ENCODE data around the gene PPP1R1B. TPM values are rescaled to one million over a fixed set of nuclear protein-coding genes. Genes with fewer than 3 reads are reported as not detected.

The PPP1R1B gene
- total and polyA plus RNA-seq, 9 of the 15 experiments (the other 6 are each of a cell fraction or from before 2014, with no cell fraction given), result 0.07 to 0.18 (median 0.10) TPM; not detected in 4

GRCh38 chr17:39667262-39667944, 40.7 kb downstream of the PPP1R1B start (continued):
- 0 out of 2 replicates have a peak, but pooled peaks have one; percentile 42 for TF ChIP-seq ZBTB49 (CRISPR knock-in tag; IDR thresholded peaks at IDR 0.05; ENCODE audit: borderline replicate concordance)
- TF ChIP-seq NCOA2 (IDR thresholded peaks at IDR 0.05; ENCODE audit: partially characterized antibody in 2 of 2), result no peak
- TF ChIP-seq ZNF324 (CRISPR knock-in tag; IDR thresholded peaks at IDR 0.05), result no peak
- no peak for TF ChIP-seq STAT5B (CRISPR knock-in tag; IDR thresholded peaks at IDR 0.05)
- TF ChIP-seq NFIC (IDR thresholded peaks at IDR 0.05), result peak; percentile 51
- no peak for TF ChIP-seq FOXO4 (CRISPR knock-in tag; IDR thresholded peaks at IDR 0.05)
- TF ChIP-seq ZNF41 (CRISPR knock-in tag; conservative IDR thresholded peaks at IDR 0.05), result no peak
- TF ChIP-seq MAFF (IDR thresholded peaks at IDR 0.05; ENCODE audit: low read length), result no peak
- no peak for TF ChIP-seq PTRF (tag; IDR thresholded peaks at IDR 0.05)
- TF ChIP-seq ZNF699 (CRISPR knock-in tag; IDR thresholded peaks at IDR 0.05; ENCODE audit: insufficient replicate concordance), result no peak
- TF ChIP-seq TRIM28 (IDR thresholded peaks at IDR 0.05), result no peak; the same call in 1 of the 2 replicates
- TF ChIP-seq HIVEP1 (CRISPR knock-in tag; IDR thresholded peaks at IDR 0.05), result peak; percentile 59; the same call in 1 of the 2 replicates
- no peak for TF ChIP-seq ZNF57 (CRISPR knock-in tag; IDR thresholded peaks at IDR 0.05)
- TF ChIP-seq CREB5 (CRISPR knock-in tag; IDR thresholded peaks at IDR 0.05), result no peak
- TF ChIP-seq POLR2AphosphoS5 (IDR thresholded peaks at IDR 0.05; ENCODE audit: control insufficient read depth, insufficient read depth, low read depth, low read length), result peak; percentile 30; the same call in 1 of the 2 replicates
- TF ChIP-seq, protein P1, sequence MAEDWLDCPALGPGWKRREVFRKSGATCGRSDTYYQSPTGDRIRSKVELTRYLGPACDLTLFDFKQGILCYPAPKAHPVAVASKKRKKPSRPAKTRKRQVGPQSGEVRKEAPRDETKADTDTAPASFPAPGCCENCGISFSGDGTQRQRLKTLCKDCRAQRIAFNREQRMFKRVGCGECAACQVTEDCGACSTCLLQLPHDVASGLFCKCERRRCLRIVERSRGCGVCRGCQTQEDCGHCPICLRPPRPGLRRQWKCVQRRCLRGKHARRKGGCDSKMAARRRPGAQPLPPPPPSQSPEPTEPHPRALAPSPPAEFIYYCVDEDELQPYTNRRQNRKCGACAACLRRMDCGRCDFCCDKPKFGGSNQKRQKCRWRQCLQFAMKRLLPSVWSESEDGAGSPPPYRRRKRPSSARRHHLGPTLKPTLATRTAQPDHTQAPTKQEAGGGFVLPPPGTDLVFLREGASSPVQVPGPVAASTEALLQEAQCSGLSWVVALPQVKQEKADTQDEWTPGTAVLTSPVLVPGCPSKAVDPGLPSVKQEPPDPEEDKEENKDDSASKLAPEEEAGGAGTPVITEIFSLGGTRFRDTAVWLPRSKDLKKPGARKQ (CRISPR knock-in tag; IDR thresholded peaks at IDR 0.05), result no peak
- TF ChIP-seq ZNF212 (CRISPR knock-in tag; IDR thresholded peaks at IDR 0.05), result no peak
- TF ChIP-seq ZNF76 (CRISPR knock-in tag; IDR thresholded peaks at IDR 0.05; ENCODE audit: borderline replicate concordance), result no peak
- TF ChIP-seq SP2 (IDR thresholded peaks at IDR 0.05; ENCODE audit: extremely low read depth, low read depth, low read length, poor library complexity, severe bottlenecking), result no peak
- peak; percentile 51; the same call in 1 of the 2 replicates for TF ChIP-seq ESRRA (IDR thresholded peaks at IDR 0.05; ENCODE audit: borderline replicate concordance, low read depth)
- peak; percentile 52 for TF ChIP-seq POLR2A (conservative IDR thresholded peaks at IDR 0.05)
- no peak for TF ChIP-seq ZNF436 (CRISPR knock-in tag; IDR thresholded peaks at IDR 0.05)
- TF ChIP-seq CBX2 (IDR thresholded peaks at IDR 0.05; ENCODE audit: insufficient read depth, low read length, poor library complexity, severe bottlenecking), result no peak
